SU-DHL-6 (cell line): ENCODE results near the gene AOC3.

ENCODE experiments used
- CTCF ChIP-seq: fragments of 200-600 bp; sonication (generic); IDR thresholded peaks from one replicate; pipeline ENCODE4 v1.5.1; 2017; ENCODE audit warnings: antibody characterized with exemption, mild to moderate bottlenecking, low read length, moderate library complexity; ENCODE audit not compliant: insufficient read depth, poor library complexity, severe bottlenecking
- EZH2phosphoT487 ChIP-seq: fragments of 200-600 bp; sonication (generic), shearing (Covaris generic); conservative IDR thresholded peaks from 2 replicates; pipeline ENCODE4 v1.6.1; 2018; ENCODE audit warnings: mild to moderate bottlenecking, antibody characterized with exemption, low read length, moderate library complexity, mixed read lengths

GRCh38 chr17:42894283-42895184 is 43.5 kb downstream of the AOC3 start:
- TF ChIP-seq CTCF (no peak), EZH2phosphoT487 (no peak)
